Hair follicle dermal papilla cell (primary cell): ENCODE measurements around the gene MGP. TPM values are rescaled to one million over a fixed set of nuclear protein-coding genes. Genes with fewer than 3 reads are reported as not detected.

ENCODE experiments used
- total RNA-seq: library from RNA; depleted of rRNA; stranded (reverse); fragments of >200 nt; gene quantifications from 2 replicates; pipeline ENCODE4 v1.2.3, GENCODE V29; 2012

MGP gene
- 0.85 TPM in 1 of 2 replicates, not detected in the other for total RNA-seq

GRCh38 chr12:14885718-14886221, at the start of gene MGP:
Gene MGP, minus strand, starts transcription at chr12:14885854. Its CDS starts 63 bp downstream, at chr12:14885791.

GRCh38 chr12:14843425-14843887, 42.2 kb downstream of the MGP start, which contains the start of gene ART4:
Gene ART4, minus strand, starts transcription at chr12:14843526. Its CDS starts 413 bp downstream, at chr12:14843113.

Other genes starting within 250 kb of the MGP start
- not detected in 2 replicates for gene GUCY2C, start 189.3 kb downstream of the MGP start, total RNA-seq
- 10.0 and 12.3 TPM in 2 replicates for gene WBP11, start 82.4 kb downstream of the MGP start, total RNA-seq
- gene C12orf60, start 82.2 kb downstream of the MGP start, total RNA-seq: 0.49 and 0.65 TPM in 2 replicates
- not detected in 2 replicates for gene SMCO3, start 71.7 kb downstream of the MGP start, total RNA-seq
- gene ART4, start 42.3 kb downstream of the MGP start, total RNA-seq: not detected in 2 replicates
- gene ERP27, start 52.7 kb upstream of the MGP start, total RNA-seq: not detected in 2 replicates
- 3.2 and 10.2 TPM in 2 replicates for gene ARHGDIB, start 75.7 kb upstream of the MGP start, total RNA-seq
- not detected in 2 replicates for gene PDE6H, start 87.2 kb upstream of the MGP start, total RNA-seq